ENCODE results near the gene PTGDR. TPM values are rescaled to one million over a fixed set of nuclear protein-coding genes. Genes with fewer than 3 reads are reported as not detected.

Gene PTGDR
- total and polyA plus RNA-seq, 9 of the 15 experiments (the other 6 are each of a cell fraction or from before 2014, with no cell fraction given) = not detected

GRCh38 chr14:52227619-52228222, 39.8 kb upstream of the PTGDR start:
- Histone ChIP-seq H3K9ac (ENCODE audit: insufficient read depth in 1 of 2, low read depth in 2 of 2, low read length in 2 of 2) (no peak overlapping the region), H3K27me3 (ENCODE audit: control insufficient read depth in 2 of 2, insufficient read depth in 2 of 2, low read length in 2 of 2) (no peaks in the 10 kb centered on the region), H3K4me1 (replicated peaks in 1 of 2; ENCODE audit: control insufficient read depth in 2 of 2, insufficient read depth in 2 of 2, low read length in 2 of 2) (no peaks in the 10 kb centered on the region), H3K36me3 (ENCODE audit: control insufficient read depth, insufficient read depth, low read length) (no peaks in the 10 kb centered on the region), H4K20me1 (replicated peaks; ENCODE audit: control insufficient read depth, insufficient read depth, low read length) (no peaks in the 10 kb centered on the region), H3K4me2 (ENCODE audit: insufficient read depth, low read length) (no peak overlapping the region), H3K9me1 (ENCODE audit: control insufficient read depth, insufficient read depth, low read length) (no peaks in the 10 kb centered on the region), H3K79me2 (ENCODE audit: control insufficient read depth, insufficient read depth, low read length) (no peaks in the 10 kb centered on the region), H2AFZ (ENCODE audit: low read depth, low read length) (no peak overlapping the region), H3K4me3 (no peak overlapping the region), H3K9me3 (replicated peaks; ENCODE audit: control insufficient read depth, insufficient read depth, low read depth, low read length) (no peaks in the 10 kb centered on the region), H3K27ac (ENCODE audit: extremely low read depth, low read depth, low read length) (no peak overlapping the region)
- in situ Hi-C loops (cut with MboI) = no loop called here
- intact Hi-C loops (cut with micrococcal nuclease) = no loop called here
- DNase-seq (ENCODE audit: extremely low read depth in 1 of 4, low spot score in 3 of 4) = no peak
- ATAC-seq = no peak
- no peak for FAIRE-seq
- no TSS peak for BruUV-seq (replicated peaks)
- ChIA-PET CTCF (ENCODE audit: low intra/inter-chr PET ratio) (no interaction called here), POLR2A (no interaction called here)
- WGBS (ENCODE audit: insufficient coverage, low coverage, missing lambda C conversion rate) = 0% methylated on average over 7 of the region's 7 CpGs
- no peak for TF ChIP-seq MGA (IDR thresholded peaks at IDR 0.05)
- no peak for TF ChIP-seq MBD2 (IDR thresholded peaks at IDR 0.05; ENCODE audit: borderline replicate concordance, low read depth)
- TF ChIP-seq KLF6 (CRISPR knock-in tag; IDR thresholded peaks at IDR 0.05; ENCODE audit: borderline replicate concordance) = no peak
- TF ChIP-seq ZBTB8A (IDR thresholded peaks at IDR 0.05; ENCODE audit: partially characterized antibody) = no peak
- no peak for TF ChIP-seq BACH1 (tag; IDR thresholded peaks at IDR 0.05)
- no peak for TF ChIP-seq DIDO1 (tag; IDR thresholded peaks at IDR 0.05; ENCODE audit: low read depth)
- TF ChIP-seq ZNF766 (CRISPR knock-in tag; conservative IDR thresholded peaks at IDR 0.05) = no peak
- TF ChIP-seq HEY1 (CRISPR knock-in tag; IDR thresholded peaks at IDR 0.05; ENCODE audit: borderline replicate concordance) = no peak
- no peak for TF ChIP-seq C11orf30 (IDR thresholded peaks at IDR 0.05; ENCODE audit: low read depth)
- TF ChIP-seq ZNF561 (CRISPR knock-in tag; conservative IDR thresholded peaks at IDR 0.05) = no peak
- TF ChIP-seq NR3C1 (CRISPR knock-in tag; IDR thresholded peaks at IDR 0.05) = no peak
- TF ChIP-seq ZBTB1 (CRISPR knock-in tag; IDR thresholded peaks at IDR 0.05; ENCODE audit: borderline replicate concordance, low read depth) = no peak
